Measurements from ENCODE around the gene RABEPK.
"Not testable (repeated sequence)": the region's sequence is repeated elsewhere in the genome, so short reads cannot be mapped to it uniquely, and the experiment has no call there.

Gene RABEPK

GRCh38 chr9:125261501-125262293 lies 61.4 kb downstream of the RABEPK start, which contains the start of gene GAPVD1:
Gene GAPVD1 (plus strand): TSS chr9:125261826. CDS start chr9:125298922, 37,096 bp downstream.
- H3K4me3 ChIP-seq (ENCODE audit: low read length, poor library complexity, severe bottlenecking): peak within 1 kb of the TSS; percentile 96
- no peaks in the 10 kb centered on the region for H3K9me3 ChIP-seq (ENCODE audit: insufficient read depth, low read depth, low read length)
- H3K79me2 ChIP-seq (ENCODE audit: insufficient read depth, low read length): peaks cover 47% of the 10 kb centered on the region
- H3K9me2 ChIP-seq (replicated peaks; ENCODE audit: low read depth, low read length): no peaks in the 10 kb centered on the region
- H3F3A ChIP-seq (ENCODE audit: low read depth): 0 out of 2 replicates have a peak, but pooled peaks cover 3% of the 10 kb centered on the region
- peak within 1 kb of the TSS; percentile 88 for H2AFZ ChIP-seq (ENCODE audit: low read length)
- H3K9ac ChIP-seq (ENCODE audit: low read depth, low read length, poor library complexity, severe bottlenecking): peak within 1 kb of the TSS; percentile 93
- H3K27me3 ChIP-seq (ENCODE audit: insufficient read depth, low read length, poor library complexity, severe bottlenecking): no peaks in the 10 kb centered on the region
- no peak for TF ChIP-seq EZH2phosphoT487 (IDR thresholded peaks at IDR 0.05; ENCODE audit: borderline replicate concordance)
- peak; percentile 43; the same call in 1 of the 2 replicates for TF ChIP-seq CTCF (conservative IDR thresholded peaks at IDR 0.05; ENCODE audit: low read length)
- H3K4me2 ChIP-seq (ENCODE audit: low read depth, low read length, poor library complexity, severe bottlenecking): peak within 1 kb of the TSS; percentile 78
- H3K4me1 ChIP-seq (ENCODE audit: insufficient read depth, low read length, poor library complexity, severe bottlenecking): peaks cover 26% of the 10 kb centered on the region
- H4K20me1 ChIP-seq (ENCODE audit: insufficient read depth, low read length, poor library complexity, severe bottlenecking): peaks cover 25% of the 10 kb centered on the region
- no peaks in the 10 kb centered on the region for H3K36me3 ChIP-seq (ENCODE audit: insufficient read depth, low read length)

GRCh38 chr9:125262294-125262991 lies 62.1 kb downstream of the RABEPK start:
- Histone ChIP-seq H3K9ac (ENCODE audit: low read depth, low read length, poor library complexity, severe bottlenecking) (peak overlapping the region; percentile 93), H3K4me1 (ENCODE audit: insufficient read depth, low read length, poor library complexity, severe bottlenecking) (peaks cover 26% of the 10 kb centered on the region), H3K27me3 (ENCODE audit: insufficient read depth, low read length, poor library complexity, severe bottlenecking) (no peaks in the 10 kb centered on the region), H3K4me3 (ENCODE audit: low read length, poor library complexity, severe bottlenecking) (peak overlapping the region; percentile 96), H3K4me2 (ENCODE audit: low read depth, low read length, poor library complexity, severe bottlenecking) (peak overlapping the region; percentile 78), H3K9me2 (replicated peaks; ENCODE audit: low read depth, low read length) (no peaks in the 10 kb centered on the region), H3K79me2 (ENCODE audit: insufficient read depth, low read length) (peaks cover 54% of the 10 kb centered on the region), H4K20me1 (ENCODE audit: insufficient read depth, low read length, poor library complexity, severe bottlenecking) (peaks cover 33% of the 10 kb centered on the region), H3K9me3 (ENCODE audit: insufficient read depth, low read depth, low read length) (no peaks in the 10 kb centered on the region), H3F3A (ENCODE audit: low read depth) (0 out of 2 replicates have a peak, but pooled peaks cover 3% of the 10 kb centered on the region), H3K36me3 (ENCODE audit: insufficient read depth, low read length) (no peaks in the 10 kb centered on the region), H2AFZ (ENCODE audit: low read length) (peak overlapping the region; percentile 73; the same call in 1 of the 2 replicates)
- no peak for TF ChIP-seq EZH2phosphoT487 (IDR thresholded peaks at IDR 0.05; ENCODE audit: borderline replicate concordance)
- TF ChIP-seq CTCF (conservative IDR thresholded peaks at IDR 0.05; ENCODE audit: low read length): no peak

- Histone ChIP-seq H4K20me1 (ENCODE audit: insufficient read depth, low read length, poor library complexity, severe bottlenecking) (peaks cover 43% of the 10 kb centered on the region), H3K9ac (ENCODE audit: low read depth, low read length, poor library complexity, severe bottlenecking) (peak overlapping the region; percentile 93), H3K4me1 (ENCODE audit: insufficient read depth, low read length, poor library complexity, severe bottlenecking) (peaks cover 29% of the 10 kb centered on the region), H3K4me2 (ENCODE audit: low read depth, low read length, poor library complexity, severe bottlenecking) (peak overlapping the region; percentile 78), H3K4me3 (ENCODE audit: low read length, poor library complexity, severe bottlenecking) (peak overlapping the region; percentile 96), H3K79me2 (ENCODE audit: insufficient read depth, low read length) (peaks cover 70% of the 10 kb centered on the region)
- H3K36me3 ChIP-seq (ENCODE audit: insufficient read depth, low read length); H2AFZ ChIP-seq (ENCODE audit: low read length); H3K27me3 ChIP-seq (ENCODE audit: insufficient read depth, low read length, poor library complexity, severe bottlenecking); H3K9me3 ChIP-seq (ENCODE audit: insufficient read depth, low read depth, low read length); H3K9me2 ChIP-seq (replicated peaks; ENCODE audit: low read depth, low read length); H3F3A ChIP-seq (ENCODE audit: low read depth): not testable (repeated sequence)
Measured at GRCh38 chr9:125264068-125264467, 63.7 kb downstream of the RABEPK start.

Measured in Loucy (cell line).